ENCODE measurements around the gene C2CD4C.
"Not testable (repeated sequence)": the region's sequence is repeated elsewhere in the genome, so short reads cannot be mapped to it uniquely, and the experiment has no call there.

C2CD4C gene

GRCh38 chr19:362154-362553, 46.8 kb downstream of the C2CD4C start:
- DNase-seq: no peak

DNA sequence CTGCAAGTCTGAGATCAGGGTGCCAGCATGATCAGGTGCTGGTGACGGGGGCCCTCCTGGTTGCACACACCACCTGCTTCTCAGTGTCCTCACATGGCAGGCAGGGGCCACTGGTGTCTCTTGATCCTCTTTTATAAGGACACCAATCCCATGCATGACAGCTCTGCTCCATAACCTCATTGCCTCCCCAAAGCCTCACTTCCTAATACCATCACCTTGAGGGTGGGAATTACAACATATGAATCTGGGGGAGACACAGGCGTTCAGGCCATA, 49.4 kb downstream of the C2CD4C start:
- no peak for DNase-seq

- DNase-seq: not testable (repeated sequence)
These were observed 53.4 kb downstream of the C2CD4C start for GRCh38 chr19:355536-355935.
